Adrenal gland (tissue), 12 donors: Measurements from ENCODE around the gene UQCRH. TPM values are rescaled to one million over a fixed set of nuclear protein-coding genes. Genes with fewer than 3 reads are reported as not detected.

Source experiments
- DNase-seq, 7 donors: peaks; one replicate each; pipeline ENCODE4 v3.0.0-alpha.2; 2019 to 2020
- H3K27ac ChIP-seq, 5 donors: fragments of 200-600 bp; sonication (generic) in 4 of 5; 1 replicate in 3 of 5; 2 replicates in 2 of 5; pipeline versions ENCODE4 v1.5.1 to v1.8.0; 2016 to 2020; ENCODE audit warnings: mild to moderate bottlenecking in 1 of 5
- H3K27me3 ChIP-seq: fragments of 200-600 bp; 2 replicates; pipeline ENCODE4 v1.8.0; 2021
- H3K36me3 ChIP-seq, 2 donors: fragments of 200-600 bp; replicated peaks in 1 of 2; 1 replicate in 1 of 2; 2 replicates in 1 of 2; pipeline versions ENCODE4 v1.5.1 to v1.8.0; 2018 to 2022
- H3K4me1 ChIP-seq, 2 donors: fragments of 200-600 bp; replicated peaks in 1 of 2; 1 replicate in 1 of 2; 2 replicates in 1 of 2; pipeline versions ENCODE4 v1.5.1 to v1.8.0; 2018 to 2021
- H3K4me3 ChIP-seq, 4 donors: fragments of 200-600 bp; sonication (generic) in 3 of 4; one replicate each; pipeline ENCODE4 v1.5.1; 2016 to 2018
- H3K9me3 ChIP-seq, 3 donors: fragments of 200-600 bp; sonication (generic) in 1 of 3; replicated peaks in 1 of 3; 1 replicate in 2 of 3; 2 replicates in 1 of 3; pipeline versions ENCODE4 v1.5.1 to v1.8.0; 2016 to 2021
- CTCF ChIP-seq, 6 experiments: fragments of 450-650 bp in 4 of 6; fragments of 200-600 bp in 2 of 6; sonication (generic) in 1 of 6; IDR thresholded peaks; 1 replicate in 5 of 6; 2 replicates in 1 of 6; pipeline versions ENCODE4 v1.5.1 to v1.8.0; 2016 to 2021; ENCODE audit warnings: antibody characterized with exemption in 6 of 6, mild to moderate bottlenecking in 2 of 6, moderate library complexity in 1 of 6
- POLR2A ChIP-seq, 2 donors: fragments of 450-650 bp; IDR thresholded peaks; one replicate each; pipeline ENCODE4 v1.6.1; 2017; ENCODE audit warnings: antibody characterized with exemption in 2 of 2, mild to moderate bottlenecking in 2 of 2, moderate library complexity in 1 of 2
- WGBS, 4 donors: extraction: QIAGEN DNeasy Blood & Tissue Kit in 2 of 4; methylation state at CpG; one replicate each; pipeline versions ENCODE4 v1.1.5 to v1.1.7; 2013 to 2017; 5-methylcytosine and 5-hydroxymethylcytosine counted together
- intact Hi-C, 2 donors: fragments of 100-400 bp; cut with DNase I; formaldehyde crosslinking; loops; one replicate each; pipeline versions ENCODE4 v1.14.1 to v1.15.0; 2022 to 2023
- polyA plus RNA-seq, 3 donors: library from polyadenylated mRNA; stranded (reverse); fragments of 200-250 nt in 2 of 3; fragments of 350-450 nt in 1 of 3; fragmentation: Illumina TruSeq in 1 of 3; extraction: RNeasy Lipid Tissue Mini Kit (QIAGEN cat#74804) in 1 of 3; gene quantifications; one replicate each; pipeline ENCODE4 v1.2.3, GENCODE V29; 2013 to 2014
- total RNA-seq, 9 donors: library from RNA; depleted of rRNA in 4 of 9; stranded (reverse); fragments of >200 nt in 4 of 9; fragments of 120-200 nt in 1 of 9; fragmentation: NEBNext Ultra II Directional in 1 of 9; extraction: Animal tissue kit (Norgen Biotek cat#: 25700) in 1 of 9; gene quantifications; one replicate each; pipeline versions ENCODE4 v1.1.0 to v1.2.4, GENCODE V29; 2013 to 2023
- donor health status: healthy with polysubstance abuse.
- donor health status: Bipolar disorder and iron deficiency.
- donor health status: DM: yes; HTN: yes; CAD: no.
- donor health status: DM: no; HTN: no; CAD: no.
- donor health status: DM: no; HTN: no; CAD: no.
- donor health status: DM: yes; HTN: yes; CAD: no.

Gene UQCRH
- total and polyA plus RNA-seq, 12 donors, result 118 to 317 (median 195) TPM

- Histone ChIP-seq H3K27ac (peak overlapping the region; percentile 93 to 99 (median 99)), H3K9me3 (no peaks in the 10 kb centered on the region), H3K36me3 (peaks cover 0 to 12% of the 10 kb centered on the region in 2 donors), H3K4me3 (peak overlapping the region; percentile 66 to 90 (median 82)), H3K27me3 (no peaks in the 10 kb centered on the region), H3K4me1 (peaks cover 34 to 58% of the 10 kb centered on the region in 2 donors)
- WGBS, 4 donors, result 0 to 1% (median 0%) methylated on average over 10 to 79 of the region's 79 CpGs
- DNase-seq, result peak; percentile 53 to 72 (median 61)
- TF ChIP-seq POLR2A (IDR thresholded peaks at IDR 0.05) (peak in 1 of 2 donors; percentile 31), CTCF (IDR thresholded peaks at IDR 0.05) (no peak)
- intact Hi-C loops, result no loop called here
These were observed 1.5 kb upstream of the UQCRH start for GRCh38 chr1:46301808-46302640.

- DNase-seq, result peak in 5 of 7 donors; percentile 17 to 56 (median 46)
- peak overlapping the region; percentile 93 to 99 (median 99) for H3K27ac ChIP-seq
- intact Hi-C loops, result no loop called here
- H3K4me1 ChIP-seq, result peaks cover 34 to 63% of the 10 kb centered on the region in 2 donors
- H3K4me3 ChIP-seq, result peak overlapping the region; percentile 66 to 90 (median 82)
- 0% methylated on average over 11 to 32 of the region's 32 CpGs; no CpG with 5 or more reads in 1 of the 4 donors for WGBS, 4 donors
- H3K36me3 ChIP-seq, result peaks cover 0 to 6% of the 10 kb centered on the region in 2 donors
- TF ChIP-seq CTCF (IDR thresholded peaks at IDR 0.05), result no peak
- TF ChIP-seq POLR2A (IDR thresholded peaks at IDR 0.05), result no peak
- H3K9me3 ChIP-seq, result no peaks in the 10 kb centered on the region
- no peaks in the 10 kb centered on the region for H3K27me3 ChIP-seq
These were observed 859 bp upstream of the UQCRH start for GRCh38 chr1:46302641-46303037.

- Histone ChIP-seq H3K36me3 (no peaks in the 10 kb centered on the region), H3K27me3 (no peaks in the 10 kb centered on the region), H3K4me3 (peak overlapping the region; percentile 32 to 87 (median 66)), H3K27ac (peak overlapping the region; percentile 93 to 99 (median 99)), H3K4me1 (peaks cover 26 to 59% of the 10 kb centered on the region in 2 donors), H3K9me3 (no peaks in the 10 kb centered on the region)
- no peak for TF ChIP-seq CTCF (IDR thresholded peaks at IDR 0.05)
- no peak for TF ChIP-seq POLR2A (IDR thresholded peaks at IDR 0.05)
- intact Hi-C loops, result no loop called here
- no peak for DNase-seq
- WGBS, 4 donors, result 0 to 1% (median 0%) methylated on average over 13 to 14 of the region's 14 CpGs
These were observed 401 bp downstream of the UQCRH start for GRCh38 chr1:46303872-46304326.

GRCh38 chr1:46306159-46306530 is 2.6 kb downstream of the UQCRH start:
- Histone ChIP-seq H3K27ac (no peak overlapping the region), H3K27me3 (no peaks in the 10 kb centered on the region), H3K9me3 (no peaks in the 10 kb centered on the region), H3K36me3 (peaks cover 0 to 16% of the 10 kb centered on the region in 2 donors), H3K4me3 (no peak overlapping the region), H3K4me1 (peaks cover 16 to 38% of the 10 kb centered on the region in 2 donors)
- 92 to 93% (median 92%) methylated on average over 8 of the region's 8 CpGs for WGBS, 4 donors
- TF ChIP-seq CTCF (IDR thresholded peaks at IDR 0.05) (no peak), POLR2A (IDR thresholded peaks at IDR 0.05) (no peak)
- DNase-seq, result no peak
- intact Hi-C loops, result no loop called here
